Activated naive CD4-positive, alpha-beta T cell treated with anti-CD3 and anti-CD28 coated beads, Interleukin-2, amount 50 U/mL, for 72 hours (primary cell): Measurements from ENCODE around the gene PCDHGA8. TPM values are rescaled to one million over a fixed set of nuclear protein-coding genes. Genes with fewer than 3 reads are reported as not detected.
"Not testable (repeated sequence)": the region's sequence is repeated elsewhere in the genome, so short reads cannot be mapped to it uniquely, and the experiment has no call there.

Experiments
- ATAC-seq, 2 donors: fragments of 150-1000 bp; cut with Tn5 transposase; 2 replicates each; pipeline ENCODE4 v1.10.0; 2021; ENCODE audit warnings: mild to moderate bottlenecking in 2 of 2, moderate library complexity in 2 of 2
- DNase-seq, 2 donors: peaks; one replicate each; pipeline ENCODE4 v3.0.0; 2021 to 2022; ENCODE audit warnings: low spot score in 2 of 2
- H3K27ac Mint-ChIP-seq, 2 donors: one replicate each; pipeline ENCODE4 v1.8.0; 2022; ENCODE audit warnings: mild to moderate bottlenecking in 2 of 2, mixed read lengths in 2 of 2
- H3K36me3 Mint-ChIP-seq, 2 donors: one replicate each; pipeline ENCODE4 v1.8.0; 2022; ENCODE audit warnings: mixed read lengths in 2 of 2
- H3K9me3 Mint-ChIP-seq, 2 donors: one replicate each; pipeline ENCODE4 v1.8.0; 2022; ENCODE audit warnings: mixed read lengths in 2 of 2
- total RNA-seq, 2 donors: library from RNA; stranded (reverse); gene quantifications; one replicate each; pipeline ENCODE4 v1.2.3, GENCODE V29; 2022

Gene PCDHGA8
- total RNA-seq, 2 donors from 2014 or later: not detected

DNA sequence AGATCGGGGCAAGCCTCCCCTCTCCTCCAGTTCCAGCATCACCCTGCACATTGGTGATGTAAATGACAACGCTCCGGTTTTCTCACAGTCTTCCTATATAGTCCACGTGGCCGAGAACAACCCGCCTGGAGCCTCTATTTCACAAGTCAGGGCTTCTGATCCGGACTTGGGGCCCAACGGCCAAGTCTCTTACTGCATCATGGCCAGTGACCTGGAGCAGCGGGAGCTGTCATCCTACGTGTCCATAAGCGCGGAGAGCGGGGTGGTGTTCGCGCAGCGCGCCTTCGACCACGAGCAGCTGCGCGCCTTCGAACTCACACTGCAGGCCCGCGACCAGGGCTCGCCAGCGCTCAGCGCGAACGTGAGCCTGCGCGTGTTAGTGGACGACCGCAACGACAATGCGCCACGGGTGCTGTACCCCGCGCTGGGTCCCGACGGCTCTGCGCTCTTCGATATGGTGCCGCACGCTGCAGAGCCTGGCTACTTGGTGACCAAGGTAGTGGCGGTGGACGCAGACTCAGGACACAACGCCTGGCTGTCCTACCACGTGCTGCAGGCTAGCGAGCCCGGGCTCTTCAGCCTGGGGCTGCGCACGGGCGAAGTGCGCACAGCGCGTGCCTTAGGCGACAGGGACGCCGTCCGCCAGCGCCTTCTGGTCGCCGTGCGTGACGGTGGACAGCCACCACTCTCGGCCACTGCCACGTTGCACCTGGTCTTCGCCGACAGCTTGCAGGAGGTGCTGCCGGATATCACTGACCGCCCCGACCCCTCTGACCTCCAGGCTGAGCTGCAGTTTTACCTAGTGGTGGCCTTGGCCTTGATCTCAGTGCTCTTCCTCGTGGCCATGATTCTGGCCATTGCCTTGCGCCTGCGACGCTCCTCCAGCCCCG is 3.0 kb upstream of the PCDHGA8 start:
- ATAC-seq (no peak), DNase-seq (no peak)
- H3K27ac Mint-ChIP-seq: peak overlapping the region in 1 of 2 donors; percentile 44
- H3K36me3 Mint-ChIP-seq: peaks cover 50 to 56% of the 10 kb centered on the region in 2 donors
- H3K9me3 Mint-ChIP-seq: peaks cover 21 to 27% of the 10 kb centered on the region in 2 donors

DNA sequence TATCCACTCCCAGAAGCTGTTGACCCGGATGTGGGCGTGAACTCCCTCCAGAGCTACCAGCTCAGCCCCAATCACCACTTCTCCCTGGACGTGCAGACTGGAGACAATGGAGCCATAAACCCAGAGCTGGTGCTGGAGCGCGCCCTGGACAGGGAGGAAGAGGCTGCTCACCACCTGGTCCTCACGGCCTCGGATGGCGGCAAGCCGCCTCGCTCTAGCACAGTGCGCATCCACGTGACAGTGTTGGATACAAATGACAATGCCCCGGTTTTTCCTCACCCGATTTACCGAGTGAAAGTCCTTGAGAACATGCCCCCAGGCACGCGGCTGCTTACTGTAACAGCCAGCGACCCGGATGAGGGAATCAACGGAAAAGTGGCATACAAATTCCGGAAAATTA is 834 bp downstream of the PCDHGA8 start:
- ATAC-seq (no peak), DNase-seq (no peak)
- Mint-ChIP-seq H3K36me3 (peaks cover 45 to 48% of the 10 kb centered on the region in 2 donors), H3K9me3 (peaks cover 20 to 27% of the 10 kb centered on the region in 2 donors), H3K27ac (no peak overlapping the region)

DNA sequence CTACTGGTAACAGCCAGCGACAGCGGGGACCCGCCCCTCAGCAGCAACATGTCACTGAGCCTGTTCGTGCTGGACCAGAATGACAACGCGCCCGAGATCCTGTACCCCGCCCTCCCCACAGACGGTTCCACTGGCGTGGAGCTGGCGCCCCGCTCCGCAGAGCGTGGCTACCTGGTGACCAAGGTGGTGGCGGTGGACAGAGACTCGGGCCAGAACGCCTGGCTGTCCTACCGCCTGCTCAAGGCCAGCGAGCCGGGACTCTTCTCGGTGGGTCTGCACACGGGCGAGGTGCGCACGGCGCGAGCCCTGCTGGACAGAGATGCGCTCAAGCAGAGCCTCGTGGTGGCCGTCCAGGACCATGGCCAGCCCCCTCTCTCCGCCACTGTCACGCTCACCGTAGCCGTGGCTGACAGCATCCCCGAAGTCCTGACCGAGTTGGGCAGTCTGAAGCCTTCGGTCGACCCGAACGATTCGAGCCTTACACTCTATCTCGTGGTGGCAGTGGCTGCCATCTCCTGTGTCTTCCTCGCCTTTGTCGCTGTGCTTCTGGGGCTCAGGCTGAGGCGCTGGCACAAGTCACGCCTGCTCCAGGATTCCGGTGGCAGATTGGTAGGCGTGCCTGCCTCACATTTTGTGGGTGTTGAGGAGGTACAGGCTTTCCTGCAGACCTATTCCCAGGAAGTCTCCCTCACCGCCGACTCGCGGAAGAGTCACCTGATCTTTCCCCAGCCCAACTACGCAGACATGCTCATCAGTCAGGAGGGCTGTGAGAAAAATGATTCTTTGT is 2.2 kb downstream of the PCDHGA8 start:
- Mint-ChIP-seq H3K36me3 (peaks cover 41 to 46% of the 10 kb centered on the region in 2 donors), H3K9me3 (peaks cover 11 to 20% of the 10 kb centered on the region in 2 donors), H3K27ac (peak overlapping the region in 1 of 2 donors; percentile 5)
- ATAC-seq, DNase-seq: not testable (repeated sequence)

DNA sequence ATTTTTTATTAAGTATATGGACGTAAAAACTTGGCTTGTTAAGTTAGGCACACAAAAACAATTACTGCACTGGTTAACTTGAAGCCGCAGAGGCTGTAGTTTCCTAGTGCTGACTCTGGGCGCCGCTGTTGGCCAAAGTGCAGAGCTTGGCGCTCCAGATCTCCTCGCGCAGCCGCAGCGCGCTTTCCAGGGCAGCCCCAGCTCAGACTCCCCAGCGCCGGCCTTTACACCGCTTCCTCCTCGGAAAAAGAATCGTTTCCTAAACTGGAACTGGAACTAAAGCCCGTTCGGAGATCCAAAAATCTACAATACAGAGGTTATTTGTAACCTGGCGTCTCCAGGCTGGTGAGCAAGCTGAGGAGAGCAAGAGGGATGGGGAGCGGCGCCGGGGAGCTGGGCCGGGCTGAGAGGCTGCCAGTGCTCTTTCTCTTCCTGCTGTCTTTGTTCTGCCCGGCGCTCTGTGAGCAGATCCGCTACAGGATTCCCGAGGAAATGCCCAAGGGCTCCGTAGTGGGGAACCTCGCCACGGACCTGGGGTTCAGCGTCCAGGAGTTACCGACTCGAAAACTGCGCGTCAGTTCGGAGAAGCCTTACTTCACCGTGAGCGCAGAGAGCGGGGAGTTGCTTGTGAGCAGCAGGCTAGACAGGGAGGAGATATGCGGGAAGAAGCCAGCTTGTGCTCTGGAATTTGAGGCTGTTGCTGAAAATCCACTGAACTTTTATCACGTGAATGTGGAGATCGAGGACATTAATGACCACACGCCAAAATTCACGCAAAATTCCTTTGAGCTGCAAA is 5.5 kb downstream of the PCDHGA8 start, which contains the start of gene PCDHGB5:
Gene PCDHGB5 (plus strand): TSS at position 192 of the 796 bp plus-strand sequence. CDS start 181 bp downstream, at position 373.
- DNase-seq, H3K27ac Mint-ChIP-seq: not testable (repeated sequence)
- H3K36me3 Mint-ChIP-seq: peaks cover 40 to 49% of the 10 kb centered on the region in 2 donors
- peak; percentile 71 to 82 for ATAC-seq
- H3K9me3 Mint-ChIP-seq: peaks cover 10 to 12% of the 10 kb centered on the region in 2 donors

DNA sequence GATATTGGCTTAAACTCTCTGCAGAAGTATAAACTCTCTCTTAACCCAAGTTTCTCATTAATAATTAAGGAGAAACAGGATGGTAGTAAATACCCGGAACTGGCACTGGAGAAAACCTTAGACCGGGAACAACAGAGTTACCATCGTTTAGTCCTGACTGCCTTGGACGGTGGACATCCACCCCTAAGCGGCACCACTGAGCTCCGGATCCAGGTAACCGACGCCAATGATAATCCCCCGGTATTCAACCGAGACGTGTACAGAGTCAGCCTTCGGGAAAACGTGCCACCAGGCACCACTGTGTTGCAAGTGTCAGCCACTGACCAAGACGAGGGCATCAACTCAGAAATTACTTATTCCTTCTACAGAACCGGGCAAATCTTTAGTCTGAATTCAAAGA is 6.2 kb downstream of the PCDHGA8 start:
- Mint-ChIP-seq H3K9me3 (peaks cover 10 to 12% of the 10 kb centered on the region in 2 donors), H3K36me3 (peaks cover 38 to 47% of the 10 kb centered on the region in 2 donors), H3K27ac (no peak overlapping the region)
- no peak for ATAC-seq
- no peak for DNase-seq

DNA sequence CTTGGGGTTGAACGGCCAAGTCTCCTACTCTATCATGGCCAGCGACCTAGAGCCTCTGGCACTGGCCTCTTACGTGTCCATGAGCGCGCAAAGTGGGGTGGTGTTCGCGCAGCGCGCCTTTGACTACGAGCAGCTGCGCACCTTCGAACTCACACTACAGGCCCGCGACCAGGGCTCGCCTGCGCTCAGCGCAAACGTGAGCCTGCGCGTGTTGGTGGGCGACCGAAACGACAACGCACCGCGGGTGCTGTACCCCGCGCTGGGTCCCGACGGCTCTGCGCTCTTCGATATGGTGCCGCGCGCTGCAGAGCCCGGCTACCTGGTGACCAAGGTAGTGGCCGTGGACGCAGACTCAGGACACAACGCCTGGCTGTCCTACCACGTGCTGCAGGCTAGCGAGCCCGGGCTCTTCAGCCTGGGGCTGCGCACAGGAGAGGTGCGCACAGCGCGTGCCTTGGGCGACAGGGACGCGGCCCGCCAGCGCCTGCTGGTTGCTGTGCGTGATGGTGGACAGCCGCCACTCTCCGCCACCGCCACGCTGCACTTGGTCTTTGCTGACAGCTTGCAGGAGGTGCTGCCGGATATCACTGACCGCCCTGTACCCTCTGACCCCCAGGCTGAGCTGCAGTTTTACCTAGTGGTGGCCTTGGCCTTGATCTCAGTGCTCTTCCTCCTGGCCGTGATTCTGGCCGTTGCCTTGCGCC is 7.3 kb downstream of the PCDHGA8 start:
- Mint-ChIP-seq H3K27ac (peak overlapping the region in 1 of 2 donors; percentile 47), H3K9me3 (peaks cover 8 to 10% of the 10 kb centered on the region in 2 donors), H3K36me3 (peaks cover 38 to 49% of the 10 kb centered on the region in 2 donors)
- DNase-seq (no peak), ATAC-seq (no peak)

DNA sequence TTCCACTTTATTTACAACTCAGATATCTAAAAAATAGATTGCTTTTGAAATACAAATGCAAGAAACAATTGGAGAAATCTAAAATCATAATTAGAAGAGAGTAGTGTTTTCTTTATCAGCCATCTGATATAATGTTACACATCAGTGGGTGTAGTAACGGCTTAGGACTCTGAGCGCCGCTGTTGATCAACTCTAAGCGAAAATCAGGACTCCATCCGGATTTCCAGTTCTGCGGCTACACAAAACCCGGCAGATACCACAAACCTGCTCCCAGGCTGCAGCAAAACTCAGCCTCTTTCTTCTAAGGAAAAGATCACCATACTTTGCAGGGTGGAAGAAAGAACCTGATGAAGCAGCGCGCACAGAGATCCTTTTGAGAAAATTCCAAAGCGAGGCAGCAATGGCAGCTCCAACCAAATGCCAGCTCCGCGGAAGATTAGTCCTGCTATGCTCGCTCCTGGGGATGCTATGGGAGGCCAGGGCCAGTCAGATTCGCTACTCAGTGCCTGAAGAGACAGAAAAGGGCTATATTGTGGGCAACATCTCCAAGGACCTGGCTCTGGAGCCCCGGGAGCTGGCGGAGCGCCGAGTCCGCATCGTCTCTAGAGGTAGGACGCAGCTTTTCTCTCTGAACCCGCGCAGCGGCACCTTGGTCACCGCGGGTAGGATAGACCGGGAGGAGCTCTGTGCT is 10.3 kb downstream of the PCDHGA8 start, which contains the start of gene PCDHGA9:
Gene PCDHGA9 (plus strand): TSS at position 226 of the 691 bp plus-strand sequence. CDS start 175 bp downstream, at position 401.
- Mint-ChIP-seq H3K27ac (no peak within 1 kb of the TSS), H3K36me3 (peaks cover 42 to 59% of the 10 kb centered on the region in 2 donors), H3K9me3 (peaks cover 14 to 18% of the 10 kb centered on the region in 2 donors)
- DNase-seq (no peak), ATAC-seq (no peak)

DNA sequence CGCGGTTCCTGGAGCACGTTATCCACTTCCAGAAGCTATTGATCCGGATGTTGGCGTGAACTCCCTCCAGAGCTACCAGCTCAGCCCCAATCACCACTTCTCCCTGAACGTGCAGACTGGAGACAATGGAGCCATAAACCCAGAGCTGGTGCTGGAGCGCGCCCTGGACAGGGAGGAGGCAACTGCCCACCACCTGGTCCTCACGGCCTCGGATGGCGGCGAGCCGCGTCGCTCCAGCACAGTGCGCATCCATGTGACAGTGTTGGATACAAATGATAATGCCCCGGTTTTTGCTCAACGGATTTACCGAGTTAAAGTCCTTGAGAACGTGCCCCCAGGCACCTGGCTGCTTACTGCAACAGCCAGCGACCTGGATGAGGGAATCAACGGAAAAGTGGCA is 11.0 kb downstream of the PCDHGA8 start:
- H3K36me3 Mint-ChIP-seq: peaks cover 49 to 66% of the 10 kb centered on the region in 2 donors
- no peak overlapping the region for H3K27ac Mint-ChIP-seq
- peaks cover 17 to 21% of the 10 kb centered on the region in 2 donors for H3K9me3 Mint-ChIP-seq
- ATAC-seq (no peak), DNase-seq (no peak)

DNA sequence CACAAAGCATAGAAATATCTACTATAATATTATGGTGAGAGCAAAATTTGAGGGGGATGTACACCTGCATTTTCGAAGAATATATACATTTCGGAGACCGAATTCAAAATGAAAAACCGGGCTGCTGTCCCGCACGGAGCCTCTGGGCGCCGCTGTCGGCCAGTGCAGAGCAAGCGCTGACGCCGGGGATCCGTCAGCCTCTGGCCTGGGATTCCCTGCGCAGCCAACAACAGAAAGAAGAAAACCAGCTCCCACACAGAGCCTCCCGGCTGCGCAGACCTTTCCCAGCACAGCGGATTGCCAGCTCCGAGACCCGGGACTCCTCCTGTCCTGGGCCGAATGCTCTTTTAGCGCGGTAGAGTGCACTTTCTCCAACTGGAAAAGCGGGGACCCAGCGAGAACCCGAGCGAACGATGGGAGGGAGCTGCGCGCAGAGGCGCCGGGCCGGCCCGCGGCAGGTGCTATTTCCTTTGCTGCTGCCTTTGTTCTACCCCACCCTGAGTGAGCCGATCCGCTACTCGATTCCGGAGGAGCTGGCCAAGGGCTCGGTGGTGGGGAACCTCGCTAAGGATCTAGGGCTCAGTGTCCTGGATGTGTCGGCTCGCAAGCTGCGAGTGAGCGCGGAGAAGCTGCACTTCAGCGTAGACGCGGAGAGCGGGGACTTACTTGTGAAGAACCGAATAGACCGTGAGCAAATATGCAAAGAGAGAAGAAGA is 15.5 kb downstream of the PCDHGA8 start, which contains the start of gene PCDHGB6:
Gene PCDHGB6 (plus strand): TSS at position 232 of the 716 bp plus-strand sequence. CDS start 182 bp downstream, at position 414.
- peak; percentile 56 to 58 for ATAC-seq
- peak within 1 kb of the TSS in 1 of 2 donors; percentile 29 for H3K27ac Mint-ChIP-seq
- H3K9me3 Mint-ChIP-seq: peaks cover 26 to 28% of the 10 kb centered on the region in 2 donors
- DNase-seq: not testable (repeated sequence)
- peaks cover 48 to 63% of the 10 kb centered on the region in 2 donors for H3K36me3 Mint-ChIP-seq

DNA sequence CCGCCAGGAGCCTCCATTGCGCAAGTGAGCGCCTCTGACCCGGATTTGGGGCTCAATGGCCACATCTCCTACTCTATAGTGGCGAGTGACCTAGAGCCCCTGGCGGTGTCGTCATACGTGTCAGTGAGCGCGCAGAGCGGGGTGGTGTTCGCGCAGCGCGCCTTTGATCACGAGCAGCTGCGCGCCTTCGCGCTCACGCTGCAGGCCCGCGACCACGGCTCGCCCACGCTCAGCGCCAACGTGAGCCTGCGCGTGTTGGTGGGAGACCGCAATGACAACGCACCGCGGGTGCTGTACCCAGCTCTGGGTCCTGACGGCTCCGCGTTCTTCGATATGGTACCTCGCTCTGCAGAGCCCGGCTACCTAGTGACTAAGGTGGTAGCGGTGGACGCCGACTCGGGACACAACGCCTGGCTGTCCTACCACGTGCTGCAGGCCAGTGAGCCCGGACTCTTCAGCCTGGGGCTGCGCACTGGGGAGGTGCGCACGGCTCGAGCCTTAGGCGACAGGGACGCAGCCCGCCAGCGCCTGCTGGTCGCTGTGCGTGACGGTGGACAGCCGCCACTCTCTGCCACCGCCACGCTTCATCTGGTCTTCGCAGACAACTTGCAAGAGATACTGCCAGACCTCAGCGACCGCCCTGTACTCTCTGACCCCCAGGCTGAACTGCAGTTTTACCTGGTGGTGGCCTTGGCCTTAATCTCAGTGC is 17.3 kb downstream of the PCDHGA8 start:
- no peak for ATAC-seq
- H3K9me3 Mint-ChIP-seq: peaks cover 25 to 29% of the 10 kb centered on the region in 2 donors
- DNase-seq: no peak
- peak overlapping the region in 1 of 2 donors; percentile 81 for H3K27ac Mint-ChIP-seq
- peaks cover 53 to 65% of the 10 kb centered on the region in 2 donors for H3K36me3 Mint-ChIP-seq

DNA sequence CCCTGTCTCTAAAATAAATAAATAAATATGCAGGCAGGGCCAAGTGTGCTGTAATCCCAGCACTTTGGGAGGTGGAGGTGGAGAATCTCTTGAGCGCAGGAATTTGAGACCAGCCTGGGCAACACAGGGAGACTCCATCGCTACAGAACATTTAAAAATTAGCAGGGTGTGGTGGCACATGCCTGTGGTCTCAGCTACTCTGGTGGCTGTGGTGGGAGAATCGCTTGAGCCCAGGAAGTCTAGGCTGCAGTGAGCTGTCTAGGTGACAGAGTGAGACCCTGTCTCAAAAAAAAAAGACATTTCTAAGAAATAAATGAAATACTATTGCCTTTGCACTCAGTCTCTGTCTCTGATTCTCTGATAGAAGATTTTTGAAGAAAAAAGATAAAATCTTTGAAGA is 19.1 kb downstream of the PCDHGA8 start:
- Mint-ChIP-seq H3K36me3 (peaks cover 57 to 60% of the 10 kb centered on the region in 2 donors), H3K9me3 (peaks cover 21 to 27% of the 10 kb centered on the region in 2 donors), H3K27ac (no peak overlapping the region)
- DNase-seq (no peak), ATAC-seq (no peak)

DNA sequence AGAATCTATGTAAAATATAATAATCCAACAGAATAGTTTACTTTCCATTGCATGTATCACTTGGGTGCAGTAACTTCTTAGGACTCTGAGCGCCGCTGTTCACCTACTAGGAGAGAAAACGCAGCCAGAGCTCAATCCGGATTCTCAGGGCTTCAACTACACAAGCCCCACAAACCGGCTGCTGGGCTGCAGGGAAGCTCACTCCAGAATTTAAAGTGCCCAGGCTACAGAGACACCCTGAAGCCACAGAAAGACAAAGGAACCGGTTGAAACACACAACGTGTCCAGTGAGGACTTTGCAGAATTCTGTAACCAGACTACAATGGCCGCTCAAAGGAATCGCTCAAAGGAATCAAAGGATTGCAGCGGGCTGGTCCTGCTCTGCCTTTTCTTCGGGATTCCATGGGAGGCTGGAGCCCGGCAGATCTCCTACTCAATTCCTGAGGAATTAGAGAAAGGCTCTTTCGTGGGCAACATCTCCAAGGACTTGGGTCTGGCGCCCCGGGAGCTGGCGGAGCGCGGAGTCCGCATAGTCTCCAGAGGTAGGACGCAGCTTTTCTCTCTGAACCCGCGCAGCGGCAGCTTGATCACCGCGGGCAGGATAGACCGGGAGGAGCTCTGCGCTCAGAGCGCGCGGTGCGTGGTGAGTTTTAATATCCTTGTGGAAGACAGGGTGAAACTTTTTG is 20.6 kb downstream of the PCDHGA8 start, which contains the start of gene PCDHGA10:
Gene PCDHGA10 (plus strand): TSS at position 134 of the 686 bp plus-strand sequence. CDS start 189 bp downstream, at position 323.
- H3K27ac Mint-ChIP-seq: no peak within 1 kb of the TSS
- ATAC-seq (peak; percentile 66 to 76), DNase-seq (no peak)
- H3K9me3 Mint-ChIP-seq: peaks cover 17 to 29% of the 10 kb centered on the region in 2 donors
- H3K36me3 Mint-ChIP-seq: peaks cover 52 to 59% of the 10 kb centered on the region in 2 donors

DNA sequence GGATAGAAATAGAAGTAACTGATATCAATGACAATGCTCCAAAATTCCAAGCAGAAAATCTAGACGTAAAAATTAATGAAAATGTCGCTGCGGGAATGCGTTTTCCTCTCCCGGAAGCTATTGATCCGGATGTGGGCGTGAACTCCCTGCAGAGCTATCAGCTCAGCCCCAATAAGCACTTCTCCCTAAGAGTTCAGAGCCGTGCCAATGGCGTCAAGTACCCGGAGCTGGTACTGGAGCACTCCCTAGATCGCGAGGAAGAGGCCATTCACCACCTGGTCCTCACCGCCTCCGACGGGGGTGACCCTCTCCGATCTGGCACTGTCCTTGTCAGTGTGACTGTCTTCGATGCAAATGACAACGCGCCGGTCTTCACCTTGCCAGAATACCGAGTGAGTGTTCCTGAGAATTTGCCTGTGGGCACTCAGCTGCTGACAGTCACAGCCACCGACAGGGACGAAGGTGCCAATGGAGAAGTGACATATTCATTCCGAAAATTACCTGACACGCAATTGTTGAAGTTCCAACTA is 21.2 kb downstream of the PCDHGA8 start:
- H3K9me3 Mint-ChIP-seq: peaks cover 15 to 32% of the 10 kb centered on the region in 2 donors
- H3K27ac Mint-ChIP-seq: no peak overlapping the region
- peaks cover 52 to 60% of the 10 kb centered on the region in 2 donors for H3K36me3 Mint-ChIP-seq
- DNase-seq (no peak), ATAC-seq (no peak)
